Measurements from ENCODE around the gene CTNNA3. TPM values are rescaled to one million over a fixed set of nuclear protein-coding genes. Genes with fewer than 3 reads are reported as not detected.

CTNNA3 gene
- total RNA-seq, 2 donors from 2014 or later: 3.2 to 7.2 TPM

GRCh38 chr10:67553254-67553653, 142.7 kb downstream of the CTNNA3 start:
- Histone ChIP-seq H3K9me3 (ENCODE audit: control insufficient read depth, low read length) (peaks cover 20% of the 10 kb centered on the region), H3K4me1 (ENCODE audit: control insufficient read depth, insufficient read depth, low read length) (no peaks in the 10 kb centered on the region), H3K27me3 (ENCODE audit: control insufficient read depth, insufficient read depth, low read length, poor library complexity, severe bottlenecking) (peaks cover 70% of the 10 kb centered on the region), H3K36me3 (ENCODE audit: control insufficient read depth, insufficient read depth, low read length) (no peaks in the 10 kb centered on the region), H3K9ac (ENCODE audit: extremely low read depth, low read length, poor library complexity, severe bottlenecking) (no peak overlapping the region), H3K4me3 (ENCODE audit: low read length) (no peak overlapping the region), H3K27ac (ENCODE audit: low read depth, low read length) (no peak overlapping the region)
- Mint-ChIP-seq H3K4me3 (no peak overlapping the region), H3K27ac (no peak overlapping the region), H3K36me3 (ENCODE audit: low read depth) (peaks cover under 1% of the 10 kb centered on the region), H3K9me3 (peaks cover 21% of the 10 kb centered on the region), H3K4me1 (no peaks in the 10 kb centered on the region), H3K27me3 (ENCODE audit: insufficient read depth) (peaks cover 39% of the 10 kb centered on the region)
- no peak for TF ChIP-seq CTCF (conservative IDR thresholded peaks at IDR 0.05)
- WGBS, 2 experiments (ENCODE audit: insufficient coverage in 1 of 2, insufficient read length in 1 of 2): 92% methylated on average over 2 of the region's 3 CpGs; no CpG with 5 or more reads in 1 of the 2 experiments
- DNase-seq: no peak

GRCh38 chr10:67550838-67551402, 145.1 kb downstream of the CTNNA3 start:
- Histone ChIP-seq H3K4me1 (ENCODE audit: control insufficient read depth, insufficient read depth, low read length) (no peaks in the 10 kb centered on the region), H3K9ac (ENCODE audit: extremely low read depth, low read length, poor library complexity, severe bottlenecking) (no peak overlapping the region), H3K9me3 (ENCODE audit: control insufficient read depth, low read length) (peaks cover 5% of the 10 kb centered on the region), H3K27ac (ENCODE audit: low read depth, low read length) (no peak overlapping the region), H3K4me3 (ENCODE audit: low read length) (no peak overlapping the region), H3K27me3 (ENCODE audit: control insufficient read depth, insufficient read depth, low read length, poor library complexity, severe bottlenecking) (peaks cover 65% of the 10 kb centered on the region), H3K36me3 (ENCODE audit: control insufficient read depth, insufficient read depth, low read length) (no peaks in the 10 kb centered on the region)
- H3K4me3 Mint-ChIP-seq: no peak overlapping the region
- H3K27me3 Mint-ChIP-seq (ENCODE audit: insufficient read depth): peaks cover 24% of the 10 kb centered on the region
- peak; percentile 45 for DNase-seq
- 93 to 98% methylated on average over 14 to 16 of the region's 16 CpGs for WGBS, 2 experiments (ENCODE audit: insufficient coverage in 1 of 2, insufficient read length in 1 of 2)
- H3K9me3 Mint-ChIP-seq: peaks cover 13% of the 10 kb centered on the region
- no peaks in the 10 kb centered on the region for H3K36me3 Mint-ChIP-seq (ENCODE audit: low read depth)
- H3K27ac Mint-ChIP-seq: no peak overlapping the region
- H3K4me1 Mint-ChIP-seq: no peaks in the 10 kb centered on the region
- TF ChIP-seq CTCF (conservative IDR thresholded peaks at IDR 0.05): no peak

GRCh38 chr10:67550046-67550445, 145.9 kb downstream of the CTNNA3 start:
- no peaks in the 10 kb centered on the region for H3K4me1 Mint-ChIP-seq
- no peak overlapping the region for H3K27ac Mint-ChIP-seq
- 88 to 100% methylated on average over 1 to 2 of the region's 2 CpGs for WGBS, 2 experiments (ENCODE audit: insufficient coverage in 1 of 2, insufficient read length in 1 of 2)
- no peak overlapping the region for H3K4me3 Mint-ChIP-seq
- no peaks in the 10 kb centered on the region for H3K36me3 ChIP-seq (ENCODE audit: control insufficient read depth, insufficient read depth, low read length)
- H3K4me1 ChIP-seq (ENCODE audit: control insufficient read depth, insufficient read depth, low read length): no peaks in the 10 kb centered on the region
- H3K36me3 Mint-ChIP-seq (ENCODE audit: low read depth): no peaks in the 10 kb centered on the region
- H3K4me3 ChIP-seq (ENCODE audit: low read length): no peak overlapping the region
- H3K9me3 ChIP-seq (ENCODE audit: control insufficient read depth, low read length): peaks cover 5% of the 10 kb centered on the region
- peaks cover 13% of the 10 kb centered on the region for H3K9me3 Mint-ChIP-seq
- DNase-seq: no peak
- TF ChIP-seq CTCF (conservative IDR thresholded peaks at IDR 0.05): no peak
- no peak overlapping the region for H3K9ac ChIP-seq (ENCODE audit: extremely low read depth, low read length, poor library complexity, severe bottlenecking)
- no peak overlapping the region for H3K27ac ChIP-seq (ENCODE audit: low read depth, low read length)
- H3K27me3 Mint-ChIP-seq (ENCODE audit: insufficient read depth): peaks cover 24% of the 10 kb centered on the region
- H3K27me3 ChIP-seq (ENCODE audit: control insufficient read depth, insufficient read depth, low read length, poor library complexity, severe bottlenecking): peaks cover 64% of the 10 kb centered on the region
